ENCODE results near the gene NAPEPLD. TPM values are rescaled to one million over a fixed set of nuclear protein-coding genes. Genes with fewer than 3 reads are reported as not detected.

Gene NAPEPLD
- total and polyA plus RNA-seq, 2 donors (not counting 3 experiments of a cell fraction or from before 2014, with no cell fraction given): 2.6 to 6.7 TPM

GRCh38 chr7:103106005-103106702 lies 42.7 kb downstream of the NAPEPLD start:
- no peak overlapping the region for H3K4me2 ChIP-seq (ENCODE audit: insufficient read depth, low read length)
- no peaks in the 10 kb centered on the region for H4K20me1 ChIP-seq (replicated peaks; ENCODE audit: control insufficient read depth, extremely low read depth, insufficient read depth, low read length)
- H3K9me3 ChIP-seq (replicated peaks; ENCODE audit: control insufficient read depth, insufficient read depth, low read length): no peaks in the 10 kb centered on the region

GRCh38 chr7:103101543-103101942 lies 47.4 kb downstream of the NAPEPLD start:
- Histone ChIP-seq H3K36me3 (ENCODE audit: control insufficient read depth in 2 of 2, extremely low read depth in 1 of 2, insufficient read depth in 2 of 2, low read length in 2 of 2) (peaks cover 0 to 5% of the 10 kb centered on the region in 2 experiments), H3K9me1 (replicated peaks; ENCODE audit: control insufficient read depth, extremely low read depth, insufficient read depth, low read length) (no peaks in the 10 kb centered on the region), H3K9ac (replicated peaks; ENCODE audit: extremely low read depth, insufficient read depth, low read length) (no peak overlapping the region), H3K4me1 (ENCODE audit: control insufficient read depth, extremely low read depth, insufficient read depth, low read length) (no peaks in the 10 kb centered on the region), H4K20me1 (replicated peaks; ENCODE audit: control insufficient read depth, extremely low read depth, insufficient read depth, low read length) (no peaks in the 10 kb centered on the region), H3K4me3 (replicated peaks in 1 of 3; ENCODE audit: insufficient read depth in 1 of 3, low read depth in 1 of 3, low read length in 3 of 3) (no peak overlapping the region), H2AFZ (ENCODE audit: low read depth, low read length) (no peak overlapping the region), H3K4me2 (ENCODE audit: insufficient read depth, low read length) (no peak overlapping the region), H3K79me2 (ENCODE audit: control insufficient read depth, insufficient read depth, low read length) (no peaks in the 10 kb centered on the region), H3K9me3 (replicated peaks; ENCODE audit: control insufficient read depth, insufficient read depth, low read length) (no peaks in the 10 kb centered on the region), H3K27me3 (ENCODE audit: control insufficient read depth in 2 of 2, insufficient read depth in 2 of 2, low read length in 2 of 2) (no peaks in the 10 kb centered on the region), H3K27ac (ENCODE audit: insufficient read depth, low read depth, low read length) (no peak overlapping the region)
- TF ChIP-seq MAX (IDR thresholded peaks at IDR 0.05; ENCODE audit: insufficient read depth, insufficient read length): no peak
- TF ChIP-seq CTCF (IDR thresholded peaks at IDR 0.05; ENCODE audit: extremely low read depth in 1 of 2, insufficient read depth in 1 of 2, low read depth in 1 of 2, low read length in 2 of 2): no peak
- TF ChIP-seq JUN (IDR thresholded peaks at IDR 0.05; ENCODE audit: borderline replicate concordance, insufficient read depth, insufficient read length, low read depth): no peak
- TF ChIP-seq MYC (IDR thresholded peaks at IDR 0.05; ENCODE audit: low read depth, low read length): no peak
- TF ChIP-seq EZH2 (IDR thresholded peaks at IDR 0.05; ENCODE audit: borderline replicate concordance, low read depth, low read length, severe bottlenecking): no peak
- TF ChIP-seq POLR2A (IDR thresholded peaks at IDR 0.05; ENCODE audit: low read depth, low read length): no peak
- no peak for TF ChIP-seq POLR2AphosphoS5 (IDR thresholded peaks at IDR 0.05; ENCODE audit: insufficient read depth, low read depth, low read length)
- no peak for TF ChIP-seq FOS (IDR thresholded peaks at IDR 0.05; ENCODE audit: borderline replicate concordance, insufficient read depth, low read length)
- TF ChIP-seq GATA2 (IDR thresholded peaks at IDR 0.05; ENCODE audit: insufficient read depth, insufficient read length, low read depth, low read length): no peak
- ChIA-PET CTCF (no interaction called here), POLR2A (no interaction called here)
- BruUV-seq (replicated peaks): no TSS peak
- dilution Hi-C loops (cut with MboI; ENCODE audit: extremely low pct_ligation_motif_present, low sequenced_read_pairs): no loop called here
- FAIRE-seq: no peak
- intact Hi-C loops (cut with micrococcal nuclease): no loop called here
- DNase-seq (ENCODE audit: low read depth, low spot score): no peak

More at GRCh38 chr7:103106005-103106702, 42.7 kb downstream of the NAPEPLD start:
- no peak for DNase-seq (ENCODE audit: low read depth, low spot score)
- H3K27ac ChIP-seq (ENCODE audit: insufficient read depth, low read depth, low read length): no peak overlapping the region
- no peaks in the 10 kb centered on the region for H3K79me2 ChIP-seq (ENCODE audit: control insufficient read depth, insufficient read depth, low read length)
- H3K4me3 ChIP-seq (replicated peaks in 1 of 3; ENCODE audit: insufficient read depth in 1 of 3, low read depth in 1 of 3, low read length in 3 of 3): no peak overlapping the region
- dilution Hi-C loops (cut with MboI; ENCODE audit: extremely low pct_ligation_motif_present, low sequenced_read_pairs): no loop called here
- no peaks in the 10 kb centered on the region for H3K27me3 ChIP-seq (ENCODE audit: control insufficient read depth in 2 of 2, insufficient read depth in 2 of 2, low read length in 2 of 2)
- H2AFZ ChIP-seq (ENCODE audit: low read depth, low read length): no peak overlapping the region
- H3K9me1 ChIP-seq (replicated peaks; ENCODE audit: control insufficient read depth, extremely low read depth, insufficient read depth, low read length): no peaks in the 10 kb centered on the region
- CTCF ChIA-PET: interaction anchor here (1.5 kb wide), 1 partner anchor 32 kb away, joined by 3 read pairs; the partner anchor contains the start of genes ARMC10 and FBXL13
- no peaks in the 10 kb centered on the region for H3K4me1 ChIP-seq (ENCODE audit: control insufficient read depth, extremely low read depth, insufficient read depth, low read length)
- TF ChIP-seq POLR2A (IDR thresholded peaks at IDR 0.05; ENCODE audit: low read depth, low read length) (no peak), EZH2 (IDR thresholded peaks at IDR 0.05; ENCODE audit: borderline replicate concordance, low read depth, low read length, severe bottlenecking) (no peak)
- BruUV-seq (replicated peaks): no TSS peak
- H3K36me3 ChIP-seq (ENCODE audit: control insufficient read depth in 2 of 2, extremely low read depth in 1 of 2, insufficient read depth in 2 of 2, low read length in 2 of 2): no peaks in the 10 kb centered on the region
- POLR2A ChIA-PET: no interaction called here
- no peak for FAIRE-seq
- no peak overlapping the region for H3K9ac ChIP-seq (replicated peaks; ENCODE audit: extremely low read depth, insufficient read depth, low read length)
- intact Hi-C loops (cut with micrococcal nuclease): no loop called here

Measured in endothelial cell of umbilical vein (primary cell).